Measurements from ENCODE around the gene CCDC78.

The CCDC78 gene

DNA sequence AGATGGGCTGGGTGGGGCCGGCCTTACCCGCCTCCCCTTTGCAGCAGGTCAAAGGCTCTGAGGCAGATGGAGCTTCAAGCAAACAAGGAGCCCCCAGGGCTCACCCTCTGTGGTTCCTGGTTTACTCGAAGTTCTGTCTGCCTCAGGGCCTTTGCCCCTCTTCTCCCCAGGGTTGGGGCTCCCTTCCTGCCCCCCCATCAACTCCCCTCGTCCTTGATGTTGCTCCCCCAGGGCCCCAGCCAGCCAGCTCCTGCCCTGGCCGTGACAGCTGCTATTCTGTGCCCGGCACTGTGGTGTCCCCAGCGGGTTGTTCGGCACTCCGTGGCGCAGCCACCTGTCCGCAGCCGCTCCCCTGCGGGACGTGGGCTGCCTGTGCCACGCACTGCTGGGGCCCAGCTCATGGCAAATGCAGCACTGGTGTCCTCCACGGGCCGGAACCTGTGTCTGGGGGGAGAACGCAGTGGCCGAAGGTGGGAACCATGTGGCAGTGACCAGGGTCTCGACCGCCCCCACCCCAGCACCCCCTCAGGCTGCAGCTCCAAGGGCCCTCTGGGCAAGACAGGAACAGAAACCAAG, 15.7 kb downstream of the CCDC78 start:
- Histone ChIP-seq H3K4me1 (ENCODE audit: control insufficient read depth, low read depth, low read length) (no peaks in the 10 kb centered on the region), H3K9me3 (ENCODE audit: control insufficient read depth, low read depth, low read length) (no peaks in the 10 kb centered on the region), H3K9ac (ENCODE audit: low read length) (no peak overlapping the region), H3K36me3 (ENCODE audit: control insufficient read depth, low read depth, low read length) (no peaks in the 10 kb centered on the region), H3K4me3 (ENCODE audit: low read length) (no peak overlapping the region), H3K27ac (ENCODE audit: low read length) (no peak overlapping the region), H3K27me3 (ENCODE audit: control insufficient read depth, insufficient read depth, low read length) (peaks cover 68% of the 10 kb centered on the region)

GRCh38 chr16:709566-710499, 16.4 kb downstream of the CCDC78 start:
- Histone ChIP-seq H3K4me3 (ENCODE audit: low read length) (no peak overlapping the region), H3K27ac (ENCODE audit: low read length) (no peak overlapping the region), H3K36me3 (ENCODE audit: control insufficient read depth, low read depth, low read length) (no peaks in the 10 kb centered on the region), H3K4me1 (ENCODE audit: control insufficient read depth, low read depth, low read length) (no peaks in the 10 kb centered on the region), H3K9me3 (ENCODE audit: control insufficient read depth, low read depth, low read length) (no peaks in the 10 kb centered on the region), H3K9ac (ENCODE audit: low read length) (peak overlapping the region; percentile 7), H3K27me3 (ENCODE audit: control insufficient read depth, insufficient read depth, low read length) (peaks cover 71% of the 10 kb centered on the region)

DNA sequence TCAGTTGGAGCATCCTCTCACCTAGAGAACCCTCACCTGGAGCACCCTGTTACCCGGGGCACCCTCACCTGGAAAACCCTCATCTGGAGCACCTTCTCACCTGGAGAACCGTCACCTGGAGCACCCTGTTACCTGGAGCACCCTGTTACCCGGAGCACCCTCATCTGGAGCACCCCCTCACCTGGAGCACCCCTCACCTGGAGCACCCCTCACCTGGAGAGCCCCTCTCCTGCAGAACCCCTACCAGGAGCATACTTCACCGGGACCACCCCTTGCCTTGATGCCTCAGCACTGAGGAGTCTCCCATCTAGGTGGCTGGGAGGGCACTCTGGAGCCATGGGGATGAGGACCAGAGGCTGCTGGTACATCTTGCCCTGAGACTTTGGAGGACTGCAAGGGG, 17.3 kb downstream of the CCDC78 start:
- Histone ChIP-seq H3K4me3 (ENCODE audit: low read length) (no peak overlapping the region), H3K36me3 (ENCODE audit: control insufficient read depth, low read depth, low read length) (no peaks in the 10 kb centered on the region), H3K9me3 (ENCODE audit: control insufficient read depth, low read depth, low read length) (no peaks in the 10 kb centered on the region), H3K27ac (ENCODE audit: low read length) (no peak overlapping the region), H3K9ac (ENCODE audit: low read length) (no peak overlapping the region), H3K4me1 (ENCODE audit: control insufficient read depth, low read depth, low read length) (no peaks in the 10 kb centered on the region), H3K27me3 (ENCODE audit: control insufficient read depth, insufficient read depth, low read length) (peaks cover 74% of the 10 kb centered on the region)

- H3K4me1 ChIP-seq (ENCODE audit: control insufficient read depth, low read depth, low read length), result no peaks in the 10 kb centered on the region
- no peak overlapping the region for H3K4me3 ChIP-seq (ENCODE audit: low read length)
- H3K9me3 ChIP-seq (ENCODE audit: control insufficient read depth, low read depth, low read length), result no peaks in the 10 kb centered on the region
- H3K36me3 ChIP-seq (ENCODE audit: control insufficient read depth, low read depth, low read length), result no peaks in the 10 kb centered on the region
- H3K9ac ChIP-seq (ENCODE audit: low read length), result no peak overlapping the region
- no peak overlapping the region for H3K27ac ChIP-seq (ENCODE audit: low read length)
- H3K27me3 ChIP-seq (ENCODE audit: control insufficient read depth, insufficient read depth, low read length), result peaks cover 77% of the 10 kb centered on the region
Observed at GRCh38 chr16:708019-708418, 18.2 kb downstream of the CCDC78 start.

- H3K36me3 ChIP-seq (ENCODE audit: control insufficient read depth, low read depth, low read length), result no peaks in the 10 kb centered on the region
- H3K4me3 ChIP-seq (ENCODE audit: low read length), result no peak overlapping the region
- H3K27me3 ChIP-seq (ENCODE audit: control insufficient read depth, insufficient read depth, low read length), result peaks cover 78% of the 10 kb centered on the region
- H3K9ac ChIP-seq (ENCODE audit: low read length), result no peak overlapping the region
- H3K4me1 ChIP-seq (ENCODE audit: control insufficient read depth, low read depth, low read length), result no peaks in the 10 kb centered on the region
- H3K27ac ChIP-seq (ENCODE audit: low read length), result no peak overlapping the region
- H3K9me3 ChIP-seq (ENCODE audit: control insufficient read depth, low read depth, low read length), result no peaks in the 10 kb centered on the region
Observed at GRCh38 chr16:707062-707538, 19.1 kb downstream of the CCDC78 start.

DNA sequence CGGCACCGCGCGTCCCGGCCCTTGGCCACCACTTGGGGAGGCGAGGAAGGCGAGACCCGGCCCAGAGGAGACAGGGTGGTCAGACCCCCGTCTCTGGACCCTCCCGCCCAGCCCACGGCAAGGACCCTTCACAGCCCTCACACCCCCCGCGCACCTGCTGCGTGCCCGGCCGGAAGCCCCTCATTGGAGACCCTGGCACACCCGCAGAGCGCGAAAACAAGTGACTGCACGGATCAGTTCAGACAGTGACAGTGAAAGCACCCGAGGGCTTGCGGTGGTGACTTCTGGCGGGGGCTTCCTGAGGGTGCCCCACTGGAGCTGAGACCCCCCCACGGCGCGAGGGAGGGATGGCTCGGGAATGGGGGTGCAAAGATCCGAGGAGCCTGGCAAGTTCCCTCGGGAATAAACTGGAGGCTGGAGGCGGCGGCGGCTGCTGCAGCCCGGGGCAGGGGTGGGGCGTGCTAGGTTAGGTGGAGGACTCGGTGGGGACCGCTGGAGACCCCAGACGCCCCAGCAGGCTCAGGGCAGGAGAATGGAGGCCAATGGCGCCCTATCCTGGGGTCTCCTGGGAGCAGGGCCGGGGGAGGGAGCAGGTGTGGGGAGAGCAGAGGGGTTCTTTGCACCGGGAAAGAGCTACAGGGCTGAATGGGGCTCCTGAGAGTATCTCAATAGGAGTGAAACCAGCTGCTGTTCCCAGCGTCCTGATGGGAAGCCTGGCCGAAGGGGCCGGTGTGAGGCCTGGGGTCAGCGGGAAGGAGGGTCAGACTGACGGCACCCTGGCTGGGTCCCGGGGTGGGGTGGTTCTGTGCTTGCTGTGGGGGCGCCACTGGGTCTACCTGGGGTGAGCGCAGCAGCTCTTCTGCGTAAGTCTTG, 19.8 kb downstream of the CCDC78 start:
- Histone ChIP-seq H3K4me3 (ENCODE audit: low read length) (peak overlapping the region; percentile 39), H3K27me3 (ENCODE audit: control insufficient read depth, insufficient read depth, low read length) (peaks cover 83% of the 10 kb centered on the region), H3K27ac (ENCODE audit: low read length) (no peak overlapping the region)

GRCh38 chr16:705431-706188, 20.6 kb downstream of the CCDC78 start, which contains the start of gene FBXL16:
FBXL16 (minus strand) TSS chr16:705801; CDS start chr16:697405, 8,396 bp downstream.
- Histone ChIP-seq H3K9me3 (ENCODE audit: control insufficient read depth, low read depth, low read length) (no peaks in the 10 kb centered on the region), H3K4me3 (ENCODE audit: low read length) (peak within 1 kb of the TSS; percentile 39), H3K4me1 (ENCODE audit: control insufficient read depth, low read depth, low read length) (no peaks in the 10 kb centered on the region), H3K9ac (ENCODE audit: low read length) (no peak within 1 kb of the TSS), H3K27me3 (ENCODE audit: control insufficient read depth, insufficient read depth, low read length) (peaks cover 83% of the 10 kb centered on the region), H3K36me3 (ENCODE audit: control insufficient read depth, low read depth, low read length) (no peaks in the 10 kb centered on the region), H3K27ac (ENCODE audit: low read length) (no peak within 1 kb of the TSS)

More for the DNA sequence above, 19.8 kb downstream of the CCDC78 start:
- Histone ChIP-seq H3K9me3 (ENCODE audit: control insufficient read depth, low read depth, low read length) (no peaks in the 10 kb centered on the region), H3K4me1 (ENCODE audit: control insufficient read depth, low read depth, low read length) (no peaks in the 10 kb centered on the region), H3K9ac (ENCODE audit: low read length) (no peak overlapping the region), H3K36me3 (ENCODE audit: control insufficient read depth, low read depth, low read length) (no peaks in the 10 kb centered on the region)

DNA sequence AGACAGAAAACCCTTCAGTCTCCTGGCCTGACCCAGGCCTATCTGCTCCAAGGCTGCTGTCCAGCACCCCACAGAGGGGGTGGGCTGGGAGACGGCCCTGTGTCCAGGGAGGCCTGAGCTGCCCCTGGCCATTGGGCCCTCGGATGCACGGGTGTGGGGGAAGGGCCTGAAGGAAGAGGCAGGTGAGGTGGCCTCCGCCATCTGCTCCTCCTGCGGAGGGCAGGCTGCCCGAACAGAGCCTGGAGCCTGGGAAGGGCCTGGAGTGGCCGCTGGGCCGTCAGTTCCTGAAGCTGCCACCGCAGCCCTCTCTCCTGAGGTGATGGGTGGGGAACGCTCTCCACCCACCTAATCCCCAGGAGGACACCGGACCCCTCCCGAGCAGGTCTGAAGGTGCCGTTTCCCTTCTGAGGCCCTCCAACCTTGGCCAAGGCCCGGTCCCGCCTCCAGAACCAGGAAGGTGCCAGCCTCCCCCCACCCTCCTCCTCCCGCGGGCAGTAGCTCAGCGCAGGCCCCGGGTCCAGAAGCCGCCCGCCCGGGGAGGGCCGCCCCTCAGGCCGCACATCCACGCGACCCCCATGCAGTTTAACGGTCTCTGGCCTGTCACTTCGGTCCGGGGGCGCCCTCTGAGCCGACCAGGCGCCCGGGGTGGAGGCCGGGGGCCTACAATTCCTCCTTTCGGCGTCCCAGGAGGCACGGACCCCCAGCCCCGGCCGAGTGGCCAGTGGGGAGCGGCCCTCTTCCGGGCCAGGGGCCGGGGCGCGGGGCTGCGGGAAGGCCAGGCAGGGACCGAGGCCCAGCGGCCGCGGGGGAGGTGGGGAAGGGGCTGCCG, 21.5 kb downstream of the CCDC78 start:
- Histone ChIP-seq H3K36me3 (ENCODE audit: control insufficient read depth, low read depth, low read length) (no peaks in the 10 kb centered on the region), H3K27ac (ENCODE audit: low read length) (no peak overlapping the region), H3K9me3 (ENCODE audit: control insufficient read depth, low read depth, low read length) (no peaks in the 10 kb centered on the region), H3K9ac (ENCODE audit: low read length) (no peak overlapping the region), H3K4me1 (ENCODE audit: control insufficient read depth, low read depth, low read length) (no peaks in the 10 kb centered on the region), H3K4me3 (ENCODE audit: low read length) (no peak overlapping the region), H3K27me3 (ENCODE audit: control insufficient read depth, insufficient read depth, low read length) (peaks cover 91% of the 10 kb centered on the region)

- Histone ChIP-seq H3K4me3 (ENCODE audit: low read length) (no peak overlapping the region), H3K9ac (ENCODE audit: low read length) (no peak overlapping the region), H3K9me3 (ENCODE audit: control insufficient read depth, low read depth, low read length) (no peaks in the 10 kb centered on the region), H3K36me3 (ENCODE audit: control insufficient read depth, low read depth, low read length) (no peaks in the 10 kb centered on the region), H3K4me1 (ENCODE audit: control insufficient read depth, low read depth, low read length) (no peaks in the 10 kb centered on the region), H3K27ac (ENCODE audit: low read length) (no peak overlapping the region), H3K27me3 (ENCODE audit: control insufficient read depth, insufficient read depth, low read length) (peaks cover 94% of the 10 kb centered on the region)
Observed at GRCh38 chr16:704047-704446, 22.2 kb downstream of the CCDC78 start.

- Histone ChIP-seq H3K36me3 (ENCODE audit: control insufficient read depth, low read depth, low read length) (no peaks in the 10 kb centered on the region), H3K27me3 (ENCODE audit: control insufficient read depth, insufficient read depth, low read length) (peaks cover 94% of the 10 kb centered on the region), H3K27ac (ENCODE audit: low read length) (no peak overlapping the region), H3K4me3 (ENCODE audit: low read length) (no peak overlapping the region), H3K9ac (ENCODE audit: low read length) (no peak overlapping the region), H3K4me1 (ENCODE audit: control insufficient read depth, low read depth, low read length) (no peaks in the 10 kb centered on the region), H3K9me3 (ENCODE audit: control insufficient read depth, low read depth, low read length) (no peaks in the 10 kb centered on the region)
Observed at GRCh38 chr16:703406-703805, 22.8 kb downstream of the CCDC78 start.
